ENCODE results near the gene TMSB10.

DNA sequence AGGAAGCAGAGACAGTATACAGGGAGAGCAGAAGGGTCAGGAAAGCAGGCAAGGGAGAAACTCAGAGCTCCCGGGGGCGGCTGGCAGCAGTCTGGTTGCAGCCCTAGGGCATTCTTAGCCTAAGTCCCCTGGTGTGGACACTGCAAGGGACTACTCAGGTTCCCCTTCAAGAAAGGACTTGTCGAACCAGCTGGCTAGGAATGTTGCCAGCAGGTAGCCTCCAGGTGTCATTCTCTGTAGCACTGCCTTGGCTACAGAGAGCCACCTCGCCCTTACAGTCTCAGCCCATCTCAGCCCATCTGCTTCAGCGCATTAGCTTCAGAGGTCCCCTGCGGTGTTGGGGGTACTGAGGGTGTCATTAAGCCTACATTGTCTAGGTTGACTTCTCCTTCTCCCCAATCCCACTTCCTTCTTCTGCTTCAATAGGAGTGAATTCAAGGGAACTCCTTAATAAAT, 11.3 kb upstream of the TMSB10 start:
- TF ChIP-seq, protein P1, sequence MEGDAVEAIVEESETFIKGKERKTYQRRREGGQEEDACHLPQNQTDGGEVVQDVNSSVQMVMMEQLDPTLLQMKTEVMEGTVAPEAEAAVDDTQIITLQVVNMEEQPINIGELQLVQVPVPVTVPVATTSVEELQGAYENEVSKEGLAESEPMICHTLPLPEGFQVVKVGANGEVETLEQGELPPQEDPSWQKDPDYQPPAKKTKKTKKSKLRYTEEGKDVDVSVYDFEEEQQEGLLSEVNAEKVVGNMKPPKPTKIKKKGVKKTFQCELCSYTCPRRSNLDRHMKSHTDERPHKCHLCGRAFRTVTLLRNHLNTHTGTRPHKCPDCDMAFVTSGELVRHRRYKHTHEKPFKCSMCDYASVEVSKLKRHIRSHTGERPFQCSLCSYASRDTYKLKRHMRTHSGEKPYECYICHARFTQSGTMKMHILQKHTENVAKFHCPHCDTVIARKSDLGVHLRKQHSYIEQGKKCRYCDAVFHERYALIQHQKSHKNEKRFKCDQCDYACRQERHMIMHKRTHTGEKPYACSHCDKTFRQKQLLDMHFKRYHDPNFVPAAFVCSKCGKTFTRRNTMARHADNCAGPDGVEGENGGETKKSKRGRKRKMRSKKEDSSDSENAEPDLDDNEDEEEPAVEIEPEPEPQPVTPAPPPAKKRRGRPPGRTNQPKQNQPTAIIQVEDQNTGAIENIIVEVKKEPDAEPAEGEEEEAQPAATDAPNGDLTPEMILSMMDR (tag by site-specific recombination; IDR thresholded peaks at IDR 0.05), result no peak
- no peak for TF ChIP-seq ZNF133 (tag by site-specific recombination; IDR thresholded peaks at IDR 0.05)
- TF ChIP-seq ZNF274 (IDR thresholded peaks at IDR 0.05; ENCODE audit: low read length), result no peak
- no peak for TF ChIP-seq ZNF274 (tag by site-specific recombination; IDR thresholded peaks at IDR 0.05; ENCODE audit: borderline replicate concordance)
- no peak for TF ChIP-seq ZFHX2 (tag by site-specific recombination; conservative IDR thresholded peaks at IDR 0.05)
- no peak for TF ChIP-seq ZBTB7A (tag by site-specific recombination; IDR thresholded peaks at IDR 0.05; ENCODE audit: low read depth)

Data from HEK293 (cell line).